NCI-H1436 (cell line): Measurements from ENCODE around the gene OSCP1.

Experiments used
- DNase-seq: peaks from one replicate; lab custom pipeline; 2025; lab: John Stamatoyannopoulos, UW

The OSCP1 gene

GRCh38 chr1:36382669-36383068 lies 67.6 kb downstream of the OSCP1 start:
- DNase-seq: no peak

GRCh38 chr1:36382231-36382630 lies 68.0 kb downstream of the OSCP1 start:
- no peak for DNase-seq

GRCh38 chr1:36381405-36381804 lies 68.8 kb downstream of the OSCP1 start:
- no peak for DNase-seq

- DNase-seq: no peak
Observed at GRCh38 chr1:36380782-36381181, 69.5 kb downstream of the OSCP1 start.

- DNase-seq: no peak
Observed at GRCh38 chr1:36380143-36380619, 70.1 kb downstream of the OSCP1 start.

GRCh38 chr1:36377791-36378492 lies 72.3 kb downstream of the OSCP1 start:
- no peak for DNase-seq

GRCh38 chr1:36372617-36373016 lies 77.6 kb downstream of the OSCP1 start:
- no peak for DNase-seq

- DNase-seq: peak; percentile 71
Observed at GRCh38 chr1:36369061-36369861, 81.0 kb downstream of the OSCP1 start.
